ENCODE results near the gene CDHR5. TPM values are rescaled to one million over a fixed set of nuclear protein-coding genes. Genes with fewer than 3 reads are reported as not detected.
"Not testable (repeated sequence)": the region's sequence is repeated elsewhere in the genome, so short reads cannot be mapped to it uniquely, and the experiment has no call there.

Gene CDHR5
- total RNA-seq, 4 donors from 2014 or later = 0.26 to 0.55 (median 0.29) TPM; not detected in 1

- no peaks in the 10 kb centered on the region for H3K9me3 ChIP-seq
- H3K4me1 ChIP-seq = peaks cover 13 to 21% of the 10 kb centered on the region in 2 donors
- intact Hi-C loops (cut with DNase I; ENCODE audit: low total_unique reads) = no loop called here
- peak overlapping the region; percentile 55 to 58 for H3K4me3 ChIP-seq
- H3K36me3 ChIP-seq = no peaks in the 10 kb centered on the region
- TF ChIP-seq POLR2A (IDR thresholded peaks at IDR 0.05) (no peak), CTCF (IDR thresholded peaks at IDR 0.05) (no peak)
- H3K27ac ChIP-seq = peak overlapping the region in 1 of 2 donors; percentile 72
- no peaks in the 10 kb centered on the region for H3K27me3 ChIP-seq
- no peak for DNase-seq
Observed at GRCh38 chr11:574632-575312, 50.0 kb downstream of the CDHR5 start.

- DNase-seq = peak; percentile 59 to 64
- H3K4me1 ChIP-seq = peaks cover 13 to 25% of the 10 kb centered on the region in 2 donors
- peak overlapping the region; percentile 48 to 72 for H3K27ac ChIP-seq
- peak overlapping the region in 1 of 2 donors; percentile 55 for H3K4me3 ChIP-seq
- H3K27me3 ChIP-seq; H3K9me3 ChIP-seq; intact Hi-C loops (cut with DNase I; ENCODE audit: low total_unique reads); H3K36me3 ChIP-seq: not testable (repeated sequence)
Observed at GRCh38 chr11:574031-574570, 50.7 kb downstream of the CDHR5 start.

- Histone ChIP-seq H3K27me3 (no peaks in the 10 kb centered on the region), H3K4me1 (peaks cover 10 to 26% of the 10 kb centered on the region in 2 donors), H3K27ac (peak overlapping the region; percentile 48 to 72), H3K4me3 (no peak overlapping the region), H3K9me3 (no peaks in the 10 kb centered on the region), H3K36me3 (no peaks in the 10 kb centered on the region)
- intact Hi-C loops (cut with DNase I; ENCODE audit: low total_unique reads) = no loop called here
- no peak for DNase-seq
- TF ChIP-seq POLR2A (IDR thresholded peaks at IDR 0.05) = no peak
- no peak for TF ChIP-seq CTCF (IDR thresholded peaks at IDR 0.05)
Observed at GRCh38 chr11:573146-573759, 51.5 kb downstream of the CDHR5 start.

GRCh38 chr11:571802-572185 is 53.0 kb downstream of the CDHR5 start:
- H3K27me3 ChIP-seq = no peaks in the 10 kb centered on the region
- DNase-seq = no peak
- peaks cover 4 to 15% of the 10 kb centered on the region in 2 donors for H3K4me1 ChIP-seq
- H3K27ac ChIP-seq = no peak overlapping the region
- H3K4me3 ChIP-seq = no peak overlapping the region
- TF ChIP-seq CTCF (IDR thresholded peaks at IDR 0.05) (no peak), POLR2A (IDR thresholded peaks at IDR 0.05) (no peak)
- H3K9me3 ChIP-seq = no peaks in the 10 kb centered on the region
- intact Hi-C loops (cut with DNase I; ENCODE audit: low total_unique reads) = no loop called here
- no peaks in the 10 kb centered on the region for H3K36me3 ChIP-seq

GRCh38 chr11:569158-569885 is 55.4 kb downstream of the CDHR5 start:
- Histone ChIP-seq H3K36me3 (no peaks in the 10 kb centered on the region), H3K4me1 (peaks cover 4 to 12% of the 10 kb centered on the region in 2 donors), H3K27ac (peak overlapping the region; percentile 49 to 77), H3K9me3 (no peaks in the 10 kb centered on the region), H3K27me3 (no peaks in the 10 kb centered on the region), H3K4me3 (peak overlapping the region; percentile 49 to 52)
- no peak for TF ChIP-seq POLR2A (IDR thresholded peaks at IDR 0.05)
- no peak for TF ChIP-seq CTCF (IDR thresholded peaks at IDR 0.05)
- intact Hi-C loops (cut with DNase I; ENCODE audit: low total_unique reads) = no loop called here
- DNase-seq = no peak
